ENCODE data around the gene USP2. TPM values are rescaled to one million over a fixed set of nuclear protein-coding genes. Genes with fewer than 3 reads are reported as not detected.
A peak's percentile ranks its signal among the peaks of the same experiment; 100 is the strongest.
"Not testable (repeated sequence)": the region's sequence is repeated elsewhere in the genome, so short reads cannot be mapped to it uniquely, and the experiment has no call there.

The USP2 gene
- polyA plus RNA-seq, 1 donor = 4.2 TPM

GRCh38 chr11:119396835-119397234, 15.3 kb upstream of the USP2 start:
- DNase-seq = no peak
- peaks cover 17% of the 10 kb centered on the region for H3K9me3 ChIP-seq (ENCODE audit: control insufficient read depth, low read depth, low read length)
- H3K4me3 ChIP-seq (ENCODE audit: low read length) = no peak overlapping the region
- 100% methylated on average over 1 of the region's 1 CpG for WGBS (ENCODE audit: insufficient coverage, low lambda C conversion rate)
- H3K27ac ChIP-seq (ENCODE audit: low read length) = no peak overlapping the region
- H3K27me3 ChIP-seq (ENCODE audit: control insufficient read depth, insufficient read depth, low read length) = peaks cover 4% of the 10 kb centered on the region
- no peaks in the 10 kb centered on the region for H3K36me3 ChIP-seq (ENCODE audit: control insufficient read depth, insufficient read depth, low read length)
- no peaks in the 10 kb centered on the region for H3K4me1 ChIP-seq (ENCODE audit: control insufficient read depth, insufficient read depth, low read length)

DNA sequence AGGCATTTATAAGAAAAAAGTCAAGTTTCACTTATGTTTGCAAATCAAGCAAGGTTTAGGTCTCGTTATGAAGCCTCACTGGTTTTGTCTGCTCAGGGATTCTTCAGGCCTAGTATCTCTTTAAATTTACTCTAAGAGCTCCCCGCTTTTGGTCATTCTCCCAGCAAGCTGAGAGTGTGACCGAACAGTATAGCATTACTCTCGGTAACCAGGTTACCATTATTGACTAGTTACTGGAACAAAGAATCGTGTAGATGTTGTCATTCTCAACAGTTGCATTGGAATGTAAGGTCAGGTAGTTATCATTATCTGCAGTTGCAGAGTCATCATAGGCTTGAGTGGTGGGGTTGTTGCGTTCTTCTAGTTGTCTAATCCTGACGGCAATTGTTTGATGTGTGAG, 9.8 kb upstream of the USP2 start:
- DNase-seq = no peak
- 100% methylated on average over 1 of the region's 7 CpGs for WGBS (ENCODE audit: insufficient coverage, low lambda C conversion rate)
- H3K9me3 ChIP-seq (ENCODE audit: control insufficient read depth, low read depth, low read length) = no peaks in the 10 kb centered on the region
- no peak overlapping the region for H3K4me3 ChIP-seq (ENCODE audit: low read length)
- no peaks in the 10 kb centered on the region for H3K4me1 ChIP-seq (ENCODE audit: control insufficient read depth, insufficient read depth, low read length)
- H3K36me3 ChIP-seq (ENCODE audit: control insufficient read depth, insufficient read depth, low read length) = no peaks in the 10 kb centered on the region
- H3K27ac ChIP-seq (ENCODE audit: low read length) = no peak overlapping the region
- H3K27me3 ChIP-seq (ENCODE audit: control insufficient read depth, insufficient read depth, low read length) = peaks cover 4% of the 10 kb centered on the region

DNA sequence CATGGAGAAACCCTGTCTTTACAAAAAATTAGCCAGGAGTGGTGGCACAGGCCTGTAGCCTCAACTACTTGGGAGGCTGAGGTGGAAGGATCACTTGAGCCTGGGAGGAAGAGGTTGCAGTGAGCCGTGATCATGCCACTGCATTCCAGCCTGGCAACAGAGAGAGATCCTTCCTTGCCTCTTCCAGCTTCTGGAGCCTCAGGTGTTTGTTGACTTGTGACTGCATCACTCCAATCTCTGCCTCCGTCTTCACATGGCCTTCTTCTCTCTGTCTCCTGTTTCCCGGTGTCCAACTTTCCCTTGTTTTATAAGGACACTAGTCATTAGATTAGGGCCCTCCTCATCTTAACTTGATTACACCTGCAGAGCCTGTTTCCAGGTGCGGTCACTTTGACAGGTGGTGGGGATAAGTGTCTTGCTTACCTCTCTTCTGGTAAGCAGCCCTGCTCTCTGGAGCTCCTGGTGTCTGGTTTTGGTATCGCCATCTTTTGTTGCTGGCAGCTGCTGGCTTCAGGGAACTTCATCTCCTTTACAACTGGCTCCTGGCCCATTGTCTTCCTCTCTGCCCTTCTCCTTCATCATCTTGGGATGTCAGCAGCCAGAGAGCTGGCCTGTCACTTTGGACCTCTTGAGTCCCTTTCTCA, 8.2 kb upstream of the USP2 start:
- Histone ChIP-seq H3K27ac (ENCODE audit: low read length) (no peak overlapping the region), H3K36me3 (ENCODE audit: control insufficient read depth, insufficient read depth, low read length) (no peaks in the 10 kb centered on the region), H3K4me1 (ENCODE audit: control insufficient read depth, insufficient read depth, low read length) (no peaks in the 10 kb centered on the region), H3K27me3 (ENCODE audit: control insufficient read depth, insufficient read depth, low read length) (peaks cover 3% of the 10 kb centered on the region), H3K4me3 (ENCODE audit: low read length) (no peak overlapping the region), H3K9me3 (ENCODE audit: control insufficient read depth, low read depth, low read length) (no peaks in the 10 kb centered on the region)
- WGBS (ENCODE audit: insufficient coverage, low lambda C conversion rate) = 50% methylated on average over 2 of the region's 5 CpGs
- DNase-seq = peak in 1 of 2 donors; percentile 16

- Histone ChIP-seq H3K36me3 (ENCODE audit: control insufficient read depth, insufficient read depth, low read length) (no peaks in the 10 kb centered on the region), H3K4me1 (ENCODE audit: control insufficient read depth, insufficient read depth, low read length) (no peaks in the 10 kb centered on the region), H3K27me3 (ENCODE audit: control insufficient read depth, insufficient read depth, low read length) (peaks cover 6% of the 10 kb centered on the region), H3K27ac (ENCODE audit: low read length) (no peak overlapping the region), H3K4me3 (ENCODE audit: low read length) (no peak overlapping the region), H3K9me3 (ENCODE audit: control insufficient read depth, low read depth, low read length) (no peaks in the 10 kb centered on the region)
- no peak for DNase-seq
- WGBS (ENCODE audit: insufficient coverage, low lambda C conversion rate) = no CpG with 5 or more reads among the region's 7 CpGs
Observed at GRCh38 chr11:119388103-119388502, 6.6 kb upstream of the USP2 start.

DNA sequence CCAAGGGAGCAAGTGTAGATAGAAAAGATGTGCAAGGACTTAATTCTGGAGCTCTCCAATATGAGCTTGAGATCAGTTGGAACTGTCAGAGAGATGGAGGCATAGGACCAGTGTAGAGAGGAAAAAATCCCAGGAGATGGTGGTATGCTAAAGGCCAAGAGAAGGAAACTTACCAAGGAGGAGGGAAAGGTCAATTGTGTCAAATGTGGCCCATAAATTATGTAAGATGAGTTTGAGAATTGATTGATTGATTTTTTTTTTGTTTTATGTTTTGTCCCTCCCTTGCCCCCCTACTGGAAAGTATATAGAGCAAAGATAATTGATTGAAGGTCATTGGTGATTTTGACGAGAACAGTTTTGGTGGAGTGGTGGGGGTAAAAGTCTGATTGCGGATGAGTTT, 2.8 kb upstream of the USP2 start:
- no peaks in the 10 kb centered on the region for H3K9me3 ChIP-seq (ENCODE audit: control insufficient read depth, low read depth, low read length)
- H3K4me3 ChIP-seq (ENCODE audit: low read length) = no peak overlapping the region
- peaks cover 19% of the 10 kb centered on the region for H3K27me3 ChIP-seq (ENCODE audit: control insufficient read depth, insufficient read depth, low read length)
- peaks cover 14% of the 10 kb centered on the region for H3K4me1 ChIP-seq (ENCODE audit: control insufficient read depth, insufficient read depth, low read length)
- DNase-seq = no peak
- H3K27ac ChIP-seq (ENCODE audit: low read length) = no peak overlapping the region
- 82% methylated on average over 2 of the region's 2 CpGs for WGBS (ENCODE audit: insufficient coverage, low lambda C conversion rate)
- H3K36me3 ChIP-seq (ENCODE audit: control insufficient read depth, insufficient read depth, low read length) = no peaks in the 10 kb centered on the region

- not testable (repeated sequence) for H3K9me3 ChIP-seq (ENCODE audit: control insufficient read depth, low read depth, low read length); H3K27ac ChIP-seq (ENCODE audit: low read length)
- WGBS (ENCODE audit: insufficient coverage, low lambda C conversion rate) = 80% methylated on average over 1 of the region's 14 CpGs
Observed at GRCh38 chr11:119382513-119382912, 1.0 kb upstream of the USP2 start.

DNA sequence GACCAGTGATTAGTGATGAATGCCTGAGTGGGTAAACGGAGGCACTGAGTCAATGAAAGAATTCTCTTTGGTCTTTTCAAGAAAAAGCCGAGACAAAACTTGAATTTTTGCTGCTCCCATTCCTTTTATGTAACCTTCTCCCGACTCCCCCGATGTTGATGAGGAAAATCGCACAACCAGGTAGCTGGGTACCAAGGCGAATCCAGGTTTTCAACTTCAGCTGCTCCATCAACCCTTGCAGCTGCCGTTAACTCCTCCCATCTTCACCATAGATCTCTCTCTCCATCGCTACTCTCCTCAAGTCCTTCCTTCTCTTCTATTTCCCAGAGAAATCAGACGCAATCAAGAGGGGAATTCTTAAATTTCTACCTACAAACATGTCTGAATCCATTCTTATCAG, 611 bp upstream of the USP2 start:
- H3K4me1 ChIP-seq (ENCODE audit: control insufficient read depth, insufficient read depth, low read length) = peaks cover 14% of the 10 kb centered on the region
- no peaks in the 10 kb centered on the region for H3K9me3 ChIP-seq (ENCODE audit: control insufficient read depth, low read depth, low read length)
- H3K27me3 ChIP-seq (ENCODE audit: control insufficient read depth, insufficient read depth, low read length) = peaks cover 19% of the 10 kb centered on the region
- H3K4me3 ChIP-seq (ENCODE audit: low read length) = peak overlapping the region; percentile 51
- no peaks in the 10 kb centered on the region for H3K36me3 ChIP-seq (ENCODE audit: control insufficient read depth, insufficient read depth, low read length)
- DNase-seq = no peak
- no peak overlapping the region for H3K27ac ChIP-seq (ENCODE audit: low read length)
- 13% methylated on average over 3 of the region's 9 CpGs for WGBS (ENCODE audit: insufficient coverage, low lambda C conversion rate)

More at GRCh38 chr11:119382513-119382912, 1.0 kb upstream of the USP2 start:
- DNase-seq; H3K4me3 ChIP-seq (ENCODE audit: low read length); H3K36me3 ChIP-seq (ENCODE audit: control insufficient read depth, insufficient read depth, low read length): not testable (repeated sequence)
- Histone ChIP-seq H3K4me1 (ENCODE audit: control insufficient read depth, insufficient read depth, low read length) (peaks cover 14% of the 10 kb centered on the region), H3K27me3 (ENCODE audit: control insufficient read depth, insufficient read depth, low read length) (peaks cover 19% of the 10 kb centered on the region)

GRCh38 chr11:119380827-119381180, 686 bp downstream of the USP2 start:
- DNase-seq = no peak
- H3K4me3 ChIP-seq (ENCODE audit: low read length) = peak overlapping the region; percentile 51
- no CpG with 5 or more reads among the region's 10 CpGs for WGBS (ENCODE audit: insufficient coverage, low lambda C conversion rate)
- H3K36me3 ChIP-seq (ENCODE audit: control insufficient read depth, insufficient read depth, low read length) = no peaks in the 10 kb centered on the region
- peaks cover 14% of the 10 kb centered on the region for H3K4me1 ChIP-seq (ENCODE audit: control insufficient read depth, insufficient read depth, low read length)
- H3K27me3 ChIP-seq (ENCODE audit: control insufficient read depth, insufficient read depth, low read length) = peaks cover 19% of the 10 kb centered on the region
- H3K9me3 ChIP-seq (ENCODE audit: control insufficient read depth, low read depth, low read length) = no peaks in the 10 kb centered on the region
- no peak overlapping the region for H3K27ac ChIP-seq (ENCODE audit: low read length)

GRCh38 chr11:119380160-119380826, 1.2 kb downstream of the USP2 start:
- H3K4me3 ChIP-seq (ENCODE audit: low read length) = no peak overlapping the region
- H3K4me1 ChIP-seq (ENCODE audit: control insufficient read depth, insufficient read depth, low read length) = peaks cover 14% of the 10 kb centered on the region
- WGBS (ENCODE audit: insufficient coverage, low lambda C conversion rate) = no CpG with 5 or more reads among the region's 13 CpGs
- no peak overlapping the region for H3K27ac ChIP-seq (ENCODE audit: low read length)
- DNase-seq = no peak
- H3K9me3 ChIP-seq (ENCODE audit: control insufficient read depth, low read depth, low read length) = no peaks in the 10 kb centered on the region
- peaks cover 19% of the 10 kb centered on the region for H3K27me3 ChIP-seq (ENCODE audit: control insufficient read depth, insufficient read depth, low read length)
- H3K36me3 ChIP-seq (ENCODE audit: control insufficient read depth, insufficient read depth, low read length) = no peaks in the 10 kb centered on the region

GRCh38 chr11:119378851-119379465, 2.5 kb downstream of the USP2 start:
- no peaks in the 10 kb centered on the region for H3K36me3 ChIP-seq (ENCODE audit: control insufficient read depth, insufficient read depth, low read length)
- no peak overlapping the region for H3K4me3 ChIP-seq (ENCODE audit: low read length)
- no peaks in the 10 kb centered on the region for H3K9me3 ChIP-seq (ENCODE audit: control insufficient read depth, low read depth, low read length)
- WGBS (ENCODE audit: insufficient coverage, low lambda C conversion rate) = 70% methylated on average over 1 of the region's 10 CpGs
- H3K4me1 ChIP-seq (ENCODE audit: control insufficient read depth, insufficient read depth, low read length) = peaks cover 15% of the 10 kb centered on the region
- DNase-seq = no peak
- H3K27ac ChIP-seq (ENCODE audit: low read length) = no peak overlapping the region
- peaks cover 19% of the 10 kb centered on the region for H3K27me3 ChIP-seq (ENCODE audit: control insufficient read depth, insufficient read depth, low read length)

Data from large intestine (tissue), 3 donors.